Left renal cortex interstitium (tissue), 4 donors: ENCODE data around the gene TSPAN5. TPM values are rescaled to one million over a fixed set of nuclear protein-coding genes. Genes with fewer than 3 reads are reported as not detected.
A peak's percentile ranks its signal among the peaks of the same experiment; 100 is the strongest.

ENCODE experiments used
- DNase-seq, 4 donors: peaks; one replicate each; pipeline ENCODE4 v3.0.0-alpha.2; 2013; ENCODE audit warnings: low read depth in 4 of 4, low spot score in 2 of 4, missing footprints in 1 of 4
- polyA plus RNA-seq, 4 donors: library from polyadenylated mRNA; unstranded; fragments of 120-200 nt; gene quantifications; one replicate each; pipeline ENCODE4 v1.2.1, GENCODE V29; 2013; ENCODE audit not compliant: insufficient read length in 4 of 4

The TSPAN5 gene
- polyA plus RNA-seq, 4 donors = 24.1 to 29.0 (median 25.4) TPM

GRCh38 chr4:98624144-98624543, 34.3 kb downstream of the TSPAN5 start:
- no peak for DNase-seq

DNA sequence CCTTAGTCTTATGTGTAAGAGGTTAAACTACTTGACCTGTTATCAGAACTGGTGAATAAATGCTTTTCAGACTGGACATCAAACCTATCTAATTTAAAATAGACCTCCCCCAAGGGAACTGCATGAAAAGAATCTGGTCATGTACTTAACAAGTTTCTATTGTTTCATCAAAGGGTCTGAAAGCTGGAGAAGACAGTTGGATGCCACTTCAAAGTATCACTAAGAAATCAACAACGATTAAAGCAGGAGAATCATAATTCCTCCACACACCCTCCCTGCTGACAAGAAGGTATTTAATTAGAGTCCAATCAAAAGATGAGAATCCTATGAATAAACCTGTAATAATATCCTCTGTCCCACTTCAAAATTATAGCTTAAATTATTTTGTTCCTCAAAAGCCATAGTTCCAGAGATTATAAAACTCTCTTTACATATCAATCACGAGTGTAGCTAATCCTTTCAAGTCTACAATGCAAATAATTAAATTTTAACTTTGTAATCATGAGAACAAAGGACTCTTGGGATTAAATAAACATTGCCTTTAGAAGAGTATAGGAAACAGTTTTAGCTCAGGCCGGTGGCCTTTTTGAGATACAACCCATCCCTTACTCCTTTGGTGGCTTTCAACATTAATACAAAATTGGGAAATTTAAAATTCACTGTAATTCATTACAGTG, 35.1 kb downstream of the TSPAN5 start:
- DNase-seq = no peak

DNA sequence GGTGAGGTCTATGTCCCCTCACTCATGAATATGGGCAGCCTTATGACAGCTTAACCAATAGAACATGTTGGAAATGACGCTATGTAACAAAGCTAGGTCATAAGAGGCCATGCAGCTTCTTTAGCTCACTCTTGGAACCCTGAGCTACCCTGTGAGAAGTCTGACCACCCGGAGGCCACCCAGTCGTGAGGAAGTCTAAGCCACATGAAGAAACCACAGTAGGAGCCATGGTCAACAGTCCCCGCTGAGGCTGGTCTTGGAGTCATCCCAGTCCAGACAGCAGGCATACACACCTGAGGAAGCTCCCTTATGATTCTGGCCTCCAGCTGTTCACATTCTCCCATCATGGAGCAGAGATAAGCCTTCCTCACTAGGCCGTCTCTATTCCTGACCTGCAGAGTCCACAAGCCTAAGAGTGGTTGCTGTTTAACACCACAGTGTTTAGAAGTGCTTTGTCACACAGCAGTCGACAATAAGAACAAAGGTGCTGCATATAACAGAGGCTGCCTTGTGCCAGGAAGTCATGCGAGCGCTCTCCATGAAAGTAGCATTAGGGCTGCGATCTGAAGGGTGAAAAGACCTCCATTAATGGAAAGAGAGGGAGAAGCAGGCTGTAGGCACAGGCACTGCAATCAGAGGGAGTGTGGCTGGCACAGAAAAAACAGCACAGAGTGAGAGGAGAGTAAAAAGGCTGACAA, 38.2 kb downstream of the TSPAN5 start:
- DNase-seq = no peak

DNA sequence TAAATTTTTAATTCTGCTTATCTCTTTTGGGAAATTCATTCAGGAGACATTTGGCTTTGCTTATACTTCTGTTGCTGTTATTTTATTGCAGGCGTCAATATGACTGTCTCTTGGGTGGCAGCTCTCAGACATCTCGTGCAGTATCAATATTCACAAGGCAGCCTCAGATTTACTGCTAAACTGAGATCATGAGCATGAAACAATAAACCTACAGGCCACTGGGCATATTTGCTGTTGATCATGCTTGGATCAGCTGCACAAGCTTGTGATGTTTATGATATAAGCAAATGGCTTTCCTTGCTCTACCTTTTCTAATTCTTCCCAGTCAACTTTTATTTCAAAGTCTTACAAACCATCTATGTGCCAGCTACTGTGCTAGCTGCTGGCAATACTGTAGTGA, 39.2 kb downstream of the TSPAN5 start:
- DNase-seq = no peak

DNA sequence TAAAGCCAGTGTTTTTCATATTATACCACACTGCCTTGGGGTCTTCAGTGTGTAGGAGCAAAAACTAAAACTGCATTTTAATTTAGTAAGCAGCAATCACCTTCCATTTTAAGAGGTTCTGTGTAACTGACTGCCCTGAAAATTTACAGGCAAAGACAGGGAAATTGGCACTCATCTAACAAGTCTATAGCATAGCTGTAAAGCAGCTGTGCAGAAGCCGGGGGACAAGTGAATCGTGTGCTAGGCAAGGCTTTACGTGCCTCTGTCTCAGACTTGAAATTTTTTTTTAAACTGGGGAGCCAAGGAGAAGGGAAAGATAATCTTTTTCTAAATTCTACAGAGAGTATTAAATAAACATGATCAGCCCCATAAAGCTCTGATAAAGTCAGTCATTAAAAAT, 39.7 kb downstream of the TSPAN5 start:
- DNase-seq = no peak

DNA sequence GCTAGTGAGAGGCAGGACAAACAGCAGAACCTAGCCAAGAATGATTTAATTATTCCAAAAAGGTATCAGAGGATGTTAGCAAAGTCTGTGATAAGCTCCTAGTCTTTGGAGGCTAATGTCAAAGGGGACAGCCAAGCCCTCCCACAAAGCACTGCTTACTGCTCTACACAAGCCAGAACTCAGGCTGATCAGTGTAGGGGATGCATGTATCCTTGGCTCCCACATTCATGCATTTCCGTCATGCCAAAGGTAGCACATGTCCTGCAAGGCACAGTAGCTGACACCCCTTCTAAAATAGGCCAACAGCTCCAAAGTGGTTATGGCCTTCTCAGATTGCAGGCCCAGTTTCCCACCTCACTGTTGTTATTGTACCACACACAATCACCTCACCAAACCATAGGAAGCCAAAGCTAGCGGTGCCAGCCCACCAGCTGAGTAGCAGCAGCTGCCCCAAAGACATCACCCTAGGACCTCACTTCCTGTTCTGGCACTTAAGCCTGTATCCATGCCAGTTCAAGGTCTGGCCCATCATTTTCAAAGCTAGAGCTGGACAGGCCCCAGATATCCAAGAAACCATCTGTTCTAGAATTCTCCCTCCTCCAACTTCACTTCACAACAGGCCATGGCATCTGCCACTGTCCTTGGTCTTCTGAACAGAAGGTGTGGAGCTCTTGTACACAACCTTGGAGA, 40.9 kb downstream of the TSPAN5 start:
- no peak for DNase-seq

DNA sequence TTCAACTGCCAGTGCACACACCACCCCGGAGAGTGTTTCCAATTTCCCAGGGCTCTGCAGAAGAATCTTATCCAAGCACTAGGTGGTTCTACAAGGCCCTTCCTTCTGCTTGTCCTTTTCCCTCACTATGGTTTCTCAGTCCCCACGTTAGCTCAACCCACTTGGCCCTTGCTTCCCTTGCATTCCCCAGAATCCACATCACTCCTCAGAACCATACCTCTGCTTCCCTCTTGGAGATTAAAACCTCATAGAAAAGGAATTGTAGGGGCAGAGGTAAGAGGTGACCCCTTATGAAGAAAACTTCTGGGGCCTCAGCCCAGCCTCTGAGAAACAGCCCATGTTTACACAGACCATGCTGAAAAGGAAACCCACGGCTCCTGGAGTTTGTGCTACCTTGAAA, 42.4 kb downstream of the TSPAN5 start:
- no peak for DNase-seq

DNA sequence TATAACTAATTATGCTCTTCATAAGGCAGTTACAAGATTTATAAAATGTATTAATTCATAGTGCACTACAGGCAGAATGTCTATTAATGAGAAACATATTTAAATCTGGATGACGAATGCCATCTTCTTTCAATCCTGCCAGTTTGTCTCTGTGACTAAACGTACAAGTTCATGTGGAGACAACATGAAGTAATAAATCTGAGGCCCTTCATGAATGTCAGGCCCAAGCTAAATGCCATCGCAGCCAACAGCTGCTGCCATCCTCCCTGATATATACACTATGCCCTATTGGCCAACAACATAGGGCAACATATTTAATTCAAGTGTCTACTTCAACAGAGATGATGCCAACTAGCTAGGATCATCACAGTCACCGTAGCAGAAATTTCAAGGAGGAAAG, 43.7 kb downstream of the TSPAN5 start:
- no peak for DNase-seq

GRCh38 chr4:98614094-98614493, 44.3 kb downstream of the TSPAN5 start:
- DNase-seq = no peak

GRCh38 chr4:98613453-98614075, 44.8 kb downstream of the TSPAN5 start:
- DNase-seq = no peak

- no peak for DNase-seq
Measured at GRCh38 chr4:98612318-98613250, 45.8 kb downstream of the TSPAN5 start.

- no peak for DNase-seq
Measured at GRCh38 chr4:98611677-98612317, 46.6 kb downstream of the TSPAN5 start.

DNA sequence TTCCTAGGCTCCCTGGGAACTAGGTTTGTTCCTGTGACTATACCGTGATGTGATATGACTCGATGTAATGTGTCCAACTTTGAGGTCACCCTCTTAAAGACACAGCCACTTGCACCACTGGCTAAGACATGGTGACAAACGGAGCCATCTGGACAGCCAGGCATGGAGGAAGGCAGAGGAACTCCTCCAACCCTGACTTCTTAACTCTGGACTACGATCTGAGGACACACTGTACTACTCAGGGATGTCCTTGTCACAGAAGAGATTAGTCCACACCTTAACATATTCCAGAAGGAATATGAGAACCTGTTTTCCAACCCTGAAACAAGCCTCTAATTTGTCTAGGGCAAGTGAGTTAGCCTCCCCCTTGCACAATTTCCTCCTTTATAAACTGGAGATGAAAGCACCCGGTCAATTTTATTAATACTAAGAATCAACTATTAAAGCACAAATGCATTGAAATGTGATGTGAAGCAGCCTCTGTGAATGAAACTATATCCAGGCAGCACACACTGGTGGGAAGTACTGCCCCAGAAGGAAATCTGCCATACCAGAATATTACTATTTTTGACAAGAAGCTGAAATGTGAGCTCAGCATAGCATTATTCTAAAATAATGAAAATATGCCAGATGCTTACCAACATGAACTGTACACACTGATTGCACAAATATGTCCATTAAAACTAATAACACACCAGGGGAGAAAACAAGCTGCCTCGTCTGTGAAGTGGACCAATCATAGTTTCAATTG, 47.3 kb downstream of the TSPAN5 start:
- no peak for DNase-seq

DNA sequence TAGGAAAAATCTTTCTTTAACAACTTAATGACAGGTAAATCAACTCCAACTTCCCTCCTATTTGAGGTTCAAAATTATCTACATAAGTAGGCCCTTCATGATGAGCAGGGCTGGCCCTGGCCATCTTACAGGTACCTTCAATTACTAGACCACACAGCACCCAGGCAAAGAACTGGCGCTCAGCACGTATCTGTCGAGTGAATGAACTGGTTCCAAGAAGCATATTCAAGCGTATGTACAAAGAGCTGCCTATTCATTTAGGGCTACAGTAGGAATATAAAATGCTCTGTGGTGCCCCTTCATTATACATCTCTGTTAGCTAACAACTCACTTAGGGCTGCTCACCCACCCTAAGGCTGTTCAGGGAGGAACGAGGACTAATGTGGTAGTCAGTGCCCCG, 48.0 kb downstream of the TSPAN5 start:
- DNase-seq = no peak

DNA sequence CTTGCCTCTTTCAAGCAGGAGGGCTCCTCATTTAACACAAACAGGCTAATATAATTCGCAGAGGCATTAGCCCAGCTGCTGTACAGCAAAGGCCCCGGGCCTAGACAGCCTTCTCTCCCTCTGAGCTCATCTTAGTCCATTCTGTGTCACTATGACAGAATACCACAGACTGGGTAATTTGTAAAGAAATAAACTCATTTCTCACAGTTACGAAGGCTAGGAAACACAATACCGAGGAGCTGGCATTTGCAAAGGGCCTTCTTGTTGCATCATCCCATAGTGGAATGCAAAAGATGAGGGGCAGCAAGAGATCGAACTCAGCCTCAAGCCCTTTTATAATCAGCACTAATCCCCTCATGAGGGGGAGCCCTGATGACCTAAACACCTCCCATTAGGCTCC, 48.5 kb downstream of the TSPAN5 start:
- no peak for DNase-seq

DNA sequence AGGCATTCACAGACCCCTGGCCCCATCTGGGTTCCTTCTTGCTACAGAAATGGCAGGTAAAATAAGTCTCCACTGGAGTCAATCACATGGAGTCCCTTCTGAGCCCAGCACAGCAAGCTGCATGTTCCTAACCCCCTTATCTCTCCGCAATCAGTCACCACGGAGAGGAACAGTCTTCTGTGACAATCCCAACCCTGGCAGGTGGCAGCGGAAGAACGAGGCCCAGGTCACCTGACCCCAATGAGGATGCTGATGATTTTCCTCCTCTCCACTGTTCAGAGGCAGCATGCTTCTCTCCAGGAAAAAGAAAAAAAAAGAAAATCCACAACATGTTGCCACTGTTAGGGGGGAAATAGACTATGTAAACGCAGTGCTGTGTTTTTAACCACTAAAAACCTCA, 50.1 kb downstream of the TSPAN5 start:
- DNase-seq = no peak

DNA sequence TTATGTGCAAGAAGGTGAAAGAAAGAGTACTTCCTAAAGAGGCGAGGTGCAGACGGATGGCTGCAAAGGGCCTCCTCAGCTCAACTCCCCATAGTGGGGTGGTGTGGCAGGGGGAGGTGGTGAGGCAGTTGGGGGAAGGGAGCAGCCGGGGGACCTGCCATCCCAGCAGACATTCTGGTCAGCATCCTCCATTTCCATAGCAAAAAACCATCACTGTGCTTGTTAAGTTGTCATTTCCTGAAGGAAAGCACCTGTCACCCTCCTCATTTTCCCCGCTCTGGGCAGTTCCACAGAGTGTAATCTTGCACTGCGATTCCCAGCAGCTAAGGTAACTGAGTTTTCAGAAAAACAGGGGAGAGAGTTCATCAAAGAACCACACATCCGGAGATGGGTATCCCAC, 51.5 kb downstream of the TSPAN5 start:
- peak in 1 of 4 donors; percentile 16 for DNase-seq

GRCh38 chr4:98605216-98605615, 53.2 kb downstream of the TSPAN5 start:
- no peak for DNase-seq

GRCh38 chr4:98604723-98605122, 53.7 kb downstream of the TSPAN5 start:
- no peak for DNase-seq
